Measurements from ENCODE around the gene FNIP2.
"Not testable (repeated sequence)": the region's sequence is repeated elsewhere in the genome, so short reads cannot be mapped to it uniquely, and the experiment has no call there.

FNIP2 gene

GRCh38 chr4:158768555-158769174 lies at the start of gene FNIP2:
TSS of gene FNIP2 (plus strand) at chr4:158769026. CDS start at chr4:158769213, 187 bp downstream.
- peak; percentile 78 for DNase-seq (ENCODE audit: low read depth)

- no peak for DNase-seq (ENCODE audit: low read depth)
These were observed 47.1 kb upstream of the FNIP2 start for GRCh38 chr4:158721680-158722079.

GRCh38 chr4:158722291-158722916 lies 46.4 kb upstream of the FNIP2 start:
- peak; percentile 54 for DNase-seq (ENCODE audit: low read depth)

- peak; percentile 75 for DNase-seq (ENCODE audit: low read depth)
These were observed 45.7 kb upstream of the FNIP2 start, which contains the start of gene PPID for GRCh38 chr4:158722917-158723793. TSS of gene PPID (minus strand) at chr4:158723396. CDS start at chr4:158723288, 108 bp downstream.

GRCh38 chr4:158724637-158725036 lies 44.2 kb upstream of the FNIP2 start:
- DNase-seq (ENCODE audit: low read depth): no peak

GRCh38 chr4:158726633-158727032 lies 42.2 kb upstream of the FNIP2 start:
- DNase-seq (ENCODE audit: low read depth): no peak

- DNase-seq (ENCODE audit: low read depth): no peak
These were observed 40.6 kb upstream of the FNIP2 start for GRCh38 chr4:158728236-158728635.

GRCh38 chr4:158729716-158730559 lies 38.9 kb upstream of the FNIP2 start:
- DNase-seq (ENCODE audit: low read depth): peak; percentile 71

GRCh38 chr4:158738866-158739265 lies 30.0 kb upstream of the FNIP2 start:
- DNase-seq (ENCODE audit: low read depth): no peak

- DNase-seq (ENCODE audit: low read depth): no peak
These were observed 29.2 kb upstream of the FNIP2 start for GRCh38 chr4:158739600-158739999.

- DNase-seq (ENCODE audit: low read depth): no peak
These were observed 27.4 kb upstream of the FNIP2 start for GRCh38 chr4:158741326-158742021.

- DNase-seq (ENCODE audit: low read depth): not testable (repeated sequence)
These were observed 22.3 kb upstream of the FNIP2 start for GRCh38 chr4:158746537-158746936.

GRCh38 chr4:158750379-158750778 lies 18.4 kb upstream of the FNIP2 start:
- DNase-seq (ENCODE audit: low read depth): peak; percentile 83

- DNase-seq (ENCODE audit: low read depth): peak; percentile 59
These were observed 14.2 kb upstream of the FNIP2 start for GRCh38 chr4:158754385-158755180.

- DNase-seq (ENCODE audit: low read depth): not testable (repeated sequence)
These were observed 13.0 kb upstream of the FNIP2 start for GRCh38 chr4:158755819-158756218.

GRCh38 chr4:158756588-158756987 lies 12.2 kb upstream of the FNIP2 start:
- DNase-seq (ENCODE audit: low read depth): no peak

GRCh38 chr4:158758142-158758541 lies 10.7 kb upstream of the FNIP2 start:
- DNase-seq (ENCODE audit: low read depth): peak; percentile 52

- no peak for DNase-seq (ENCODE audit: low read depth)
These were observed 10.1 kb upstream of the FNIP2 start for GRCh38 chr4:158758703-158759102.

GRCh38 chr4:158759539-158759938 lies 9.3 kb upstream of the FNIP2 start:
- DNase-seq (ENCODE audit: low read depth): not testable (repeated sequence)

GRCh38 chr4:158760866-158761265 lies 8.0 kb upstream of the FNIP2 start:
- peak; percentile 31 for DNase-seq (ENCODE audit: low read depth)
